ENCODE results near the gene SLC9A6.
"Not testable (repeated sequence)": the region's sequence is repeated elsewhere in the genome, so short reads cannot be mapped to it uniquely, and the experiment has no call there.

SLC9A6 gene

DNA sequence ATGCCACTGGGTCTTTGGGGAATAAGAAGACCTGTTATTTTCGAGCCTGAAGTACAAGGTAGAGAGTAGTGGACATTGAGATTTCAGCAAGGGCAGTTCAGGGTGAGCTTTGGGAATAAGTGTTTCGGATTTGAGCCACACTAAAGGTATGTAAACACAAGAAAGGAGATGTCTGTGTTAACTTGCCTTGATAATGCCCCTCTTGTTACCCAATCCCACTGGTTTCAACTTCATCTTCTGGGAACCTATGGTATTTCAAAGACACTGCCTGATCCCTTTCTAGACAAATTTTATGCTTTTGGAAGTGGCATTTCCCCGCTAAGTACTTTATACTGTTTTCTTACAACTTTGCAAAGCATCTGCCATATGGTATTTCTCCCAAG, 79.4 kb downstream of the SLC9A6 start:
- Histone ChIP-seq H3K27me3 (ENCODE audit: low read depth, low read length) (no peaks in the 10 kb centered on the region), H3K4me1 (ENCODE audit: control insufficient read depth in 1 of 2, insufficient read depth in 2 of 2, low read length in 2 of 2) (peaks cover 6% of the 10 kb centered on the region in 2 donors), H3K4me3 (ENCODE audit: low read depth in 1 of 2, low read length in 2 of 2) (no peak overlapping the region), H3K36me3 (ENCODE audit: control insufficient read depth in 1 of 2, insufficient read depth in 2 of 2, low read length in 2 of 2) (no peaks in the 10 kb centered on the region), H3K27ac (ENCODE audit: low read length) (peak overlapping the region; percentile 83), H3K9me3 (ENCODE audit: control insufficient read depth in 1 of 2, low read length in 2 of 2) (no peaks in the 10 kb centered on the region)

DNA sequence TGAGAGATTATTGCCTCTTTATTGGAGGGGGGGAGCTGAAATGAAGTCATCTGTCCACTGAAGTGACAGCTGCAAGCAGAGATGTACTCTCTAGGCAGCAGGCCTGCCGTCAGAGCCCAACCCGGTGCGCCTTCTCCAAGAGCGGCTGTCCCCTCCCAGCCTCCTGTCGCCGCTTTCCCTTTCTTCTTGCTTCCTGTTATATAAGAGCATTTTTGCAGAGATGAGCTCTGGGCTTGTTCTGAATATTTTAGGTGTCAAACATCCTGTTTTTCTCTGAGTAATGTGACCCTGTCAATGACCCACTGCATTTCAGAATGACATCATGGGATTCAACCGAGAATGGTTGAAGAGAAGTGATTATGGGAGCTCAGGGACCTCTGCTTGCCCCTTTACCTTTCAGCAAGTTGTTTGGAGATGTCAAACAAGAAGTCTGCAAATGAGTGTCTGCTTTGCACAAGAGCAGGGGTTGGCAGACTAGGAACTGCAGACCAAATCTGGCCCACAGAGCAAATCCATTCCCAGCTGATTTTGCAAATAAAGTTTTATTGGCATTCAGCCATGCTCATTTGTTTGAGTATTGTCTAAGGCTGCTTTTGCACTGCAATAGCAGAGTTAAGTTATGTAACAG, 79.9 kb downstream of the SLC9A6 start:
- H3K9me3 ChIP-seq (ENCODE audit: control insufficient read depth in 1 of 2, low read length in 2 of 2): no peaks in the 10 kb centered on the region
- no peaks in the 10 kb centered on the region for H3K27me3 ChIP-seq (ENCODE audit: low read depth, low read length)
- peak overlapping the region; percentile 83 for H3K27ac ChIP-seq (ENCODE audit: low read length)
- no peaks in the 10 kb centered on the region for H3K36me3 ChIP-seq (ENCODE audit: control insufficient read depth in 1 of 2, insufficient read depth in 2 of 2, low read length in 2 of 2)
- no peak overlapping the region for H3K4me3 ChIP-seq (ENCODE audit: low read depth in 1 of 2, low read length in 2 of 2)
- H3K4me1 ChIP-seq (ENCODE audit: control insufficient read depth in 1 of 2, insufficient read depth in 2 of 2, low read length in 2 of 2): peaks cover 6% of the 10 kb centered on the region in 2 donors

DNA sequence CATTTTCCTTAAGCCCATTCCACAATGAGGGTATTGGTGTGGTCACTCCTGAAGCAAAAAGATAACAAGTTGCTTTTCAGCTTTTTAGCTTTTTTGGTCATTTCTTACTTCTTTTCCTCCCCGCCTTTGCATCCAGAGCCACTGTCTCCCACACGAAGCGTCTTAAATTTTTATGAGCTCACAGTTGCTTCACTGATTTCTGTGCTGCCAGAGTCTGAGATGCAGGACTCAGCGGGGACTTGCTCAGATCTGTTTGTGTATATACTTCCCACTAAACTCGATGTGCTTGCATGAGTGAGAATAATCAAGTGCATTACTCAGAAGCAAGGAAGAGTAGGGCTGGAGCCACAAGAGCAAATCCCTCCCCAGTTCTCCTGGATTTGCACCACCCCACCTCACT, 81.9 kb downstream of the SLC9A6 start:
- Histone ChIP-seq H3K36me3 (ENCODE audit: control insufficient read depth in 1 of 2, insufficient read depth in 2 of 2, low read length in 2 of 2) (no peaks in the 10 kb centered on the region), H3K27me3 (ENCODE audit: low read depth, low read length) (no peaks in the 10 kb centered on the region), H3K4me1 (ENCODE audit: control insufficient read depth in 1 of 2, insufficient read depth in 2 of 2, low read length in 2 of 2) (peaks cover 6% of the 10 kb centered on the region in 2 donors), H3K27ac (ENCODE audit: low read length) (peak overlapping the region; percentile 45), H3K9me3 (ENCODE audit: control insufficient read depth in 1 of 2, low read length in 2 of 2) (no peaks in the 10 kb centered on the region), H3K4me3 (ENCODE audit: low read depth in 1 of 2, low read length in 2 of 2) (no peak overlapping the region)

DNA sequence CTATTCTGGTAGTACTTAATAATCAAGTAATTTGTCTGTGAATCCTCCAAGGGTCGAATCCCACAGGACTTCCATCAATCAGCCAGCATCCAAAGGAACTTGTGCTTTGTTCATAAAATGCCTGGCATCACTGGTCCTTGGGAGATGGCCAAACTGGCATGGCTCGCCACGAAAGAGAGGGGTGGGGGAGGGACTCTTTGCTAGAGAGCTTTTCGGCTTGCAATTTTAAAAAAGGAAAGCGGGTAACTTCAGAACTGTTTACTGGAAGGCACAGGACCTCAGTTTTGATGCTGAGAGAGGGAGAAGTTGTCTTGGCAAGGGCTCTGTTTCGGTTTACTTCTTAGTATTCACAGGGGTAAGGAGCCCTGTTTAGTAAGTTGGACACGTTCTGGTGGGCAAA, 82.7 kb downstream of the SLC9A6 start:
- no peak overlapping the region for H3K4me3 ChIP-seq (ENCODE audit: low read depth in 1 of 2, low read length in 2 of 2)
- no peaks in the 10 kb centered on the region for H3K9me3 ChIP-seq (ENCODE audit: control insufficient read depth in 1 of 2, low read length in 2 of 2)
- peaks cover 5 to 6% of the 10 kb centered on the region in 2 donors for H3K4me1 ChIP-seq (ENCODE audit: control insufficient read depth in 1 of 2, insufficient read depth in 2 of 2, low read length in 2 of 2)
- H3K36me3 ChIP-seq (ENCODE audit: control insufficient read depth in 1 of 2, insufficient read depth in 2 of 2, low read length in 2 of 2): no peaks in the 10 kb centered on the region
- no peaks in the 10 kb centered on the region for H3K27me3 ChIP-seq (ENCODE audit: low read depth, low read length)
- H3K27ac ChIP-seq (ENCODE audit: low read length): peak overlapping the region; percentile 56

- no peak overlapping the region for H3K4me3 ChIP-seq (ENCODE audit: low read depth in 1 of 2, low read length in 2 of 2)
- H3K27ac ChIP-seq (ENCODE audit: low read length): no peak overlapping the region
- no peaks in the 10 kb centered on the region for H3K4me1 ChIP-seq (ENCODE audit: control insufficient read depth in 1 of 2, insufficient read depth in 2 of 2, low read length in 2 of 2)
- no peaks in the 10 kb centered on the region for H3K36me3 ChIP-seq (ENCODE audit: control insufficient read depth in 1 of 2, insufficient read depth in 2 of 2, low read length in 2 of 2)
- no peaks in the 10 kb centered on the region for H3K27me3 ChIP-seq (ENCODE audit: low read depth, low read length)
- no peaks in the 10 kb centered on the region for H3K9me3 ChIP-seq (ENCODE audit: control insufficient read depth in 1 of 2, low read length in 2 of 2)
These were observed 91.7 kb downstream of the SLC9A6 start for GRCh38 chrX:136076942-136077341.

DNA sequence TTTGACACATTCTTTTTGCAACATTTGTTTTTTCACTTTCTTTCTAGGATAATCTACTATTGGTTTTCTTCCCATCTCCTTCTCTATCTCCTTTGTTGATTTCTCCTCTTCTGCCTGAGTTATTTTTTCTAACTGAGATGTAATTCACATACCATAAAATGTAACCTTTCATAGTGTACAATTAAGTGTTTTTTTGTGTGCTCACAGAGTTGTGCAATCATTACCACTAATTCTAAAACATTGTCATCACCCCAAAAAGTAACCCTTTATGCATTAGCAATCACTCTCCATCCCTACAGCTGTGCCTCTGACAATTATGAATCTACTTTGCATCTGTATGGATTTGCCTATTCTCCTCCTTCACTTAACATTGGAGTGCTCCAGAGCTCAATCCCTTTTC, 95.5 kb downstream of the SLC9A6 start:
- no peaks in the 10 kb centered on the region for H3K27me3 ChIP-seq (ENCODE audit: low read depth, low read length)
- no peak overlapping the region for H3K4me3 ChIP-seq (ENCODE audit: low read depth in 1 of 2, low read length in 2 of 2)
- H3K4me1 ChIP-seq (ENCODE audit: control insufficient read depth in 1 of 2, insufficient read depth in 2 of 2, low read length in 2 of 2): no peaks in the 10 kb centered on the region
- no peaks in the 10 kb centered on the region for H3K36me3 ChIP-seq (ENCODE audit: control insufficient read depth in 1 of 2, insufficient read depth in 2 of 2, low read length in 2 of 2)
- H3K9me3 ChIP-seq (ENCODE audit: control insufficient read depth in 1 of 2, low read length in 2 of 2): no peaks in the 10 kb centered on the region
- no peak overlapping the region for H3K27ac ChIP-seq (ENCODE audit: low read length)

- Histone ChIP-seq H3K9me3 (ENCODE audit: control insufficient read depth in 1 of 2, low read length in 2 of 2) (no peaks in the 10 kb centered on the region), H3K4me1 (ENCODE audit: control insufficient read depth in 1 of 2, insufficient read depth in 2 of 2, low read length in 2 of 2) (no peaks in the 10 kb centered on the region), H3K36me3 (ENCODE audit: control insufficient read depth in 1 of 2, insufficient read depth in 2 of 2, low read length in 2 of 2) (no peaks in the 10 kb centered on the region), H3K27ac (ENCODE audit: low read length) (no peak overlapping the region), H3K4me3 (ENCODE audit: low read depth in 1 of 2, low read length in 2 of 2) (no peak overlapping the region), H3K27me3 (ENCODE audit: low read depth, low read length) (no peaks in the 10 kb centered on the region)
These were observed 101.3 kb downstream of the SLC9A6 start for GRCh38 chrX:136086521-136086920.

- H3K9me3 ChIP-seq (ENCODE audit: control insufficient read depth in 1 of 2, low read length in 2 of 2); H3K4me1 ChIP-seq (ENCODE audit: control insufficient read depth in 1 of 2, insufficient read depth in 2 of 2, low read length in 2 of 2); H3K4me3 ChIP-seq (ENCODE audit: low read depth in 1 of 2, low read length in 2 of 2); H3K27me3 ChIP-seq (ENCODE audit: low read depth, low read length); H3K27ac ChIP-seq (ENCODE audit: low read length); H3K36me3 ChIP-seq (ENCODE audit: control insufficient read depth in 1 of 2, insufficient read depth in 2 of 2, low read length in 2 of 2): not testable (repeated sequence)
These were observed 106.7 kb downstream of the SLC9A6 start for GRCh38 chrX:136091898-136092297.

GRCh38 chrX:136094962-136095361, 109.7 kb downstream of the SLC9A6 start:
- no peaks in the 10 kb centered on the region for H3K36me3 ChIP-seq (ENCODE audit: control insufficient read depth in 1 of 2, insufficient read depth in 2 of 2, low read length in 2 of 2)
- no peaks in the 10 kb centered on the region for H3K27me3 ChIP-seq (ENCODE audit: low read depth, low read length)
- H3K4me1 ChIP-seq (ENCODE audit: control insufficient read depth in 1 of 2, insufficient read depth in 2 of 2, low read length in 2 of 2): no peaks in the 10 kb centered on the region
- H3K9me3 ChIP-seq (ENCODE audit: control insufficient read depth in 1 of 2, low read length in 2 of 2): no peaks in the 10 kb centered on the region
- no peak overlapping the region for H3K4me3 ChIP-seq (ENCODE audit: low read depth in 1 of 2, low read length in 2 of 2)
- no peak overlapping the region for H3K27ac ChIP-seq (ENCODE audit: low read length)

Measured in muscle layer of duodenum (tissue), 2 donors.